Activated T-cell treated with anti-CD3 and anti-CD28 coated beads, Interleukin-2, amount 50 U/mL, for 1 hour (primary cell): ENCODE results near the gene RNF115.
"Not testable (repeated sequence)": the region's sequence is repeated elsewhere in the genome, so short reads cannot be mapped to it uniquely, and the experiment has no call there.

Experiments used
- DNase-seq: peaks from one replicate; pipeline ENCODE4 v3.0.0-alpha.2; 2020

RNF115 gene

GRCh38 chr1:145826030-145826429, 2.1 kb upstream of the RNF115 start:
- DNase-seq: no peak

- no peak for DNase-seq
Measured at GRCh38 chr1:145824499-145824842, 576 bp upstream of the RNF115 start.

- DNase-seq: not testable (repeated sequence)
Measured at GRCh38 chr1:145822779-145823331, 1.0 kb downstream of the RNF115 start.

DNA sequence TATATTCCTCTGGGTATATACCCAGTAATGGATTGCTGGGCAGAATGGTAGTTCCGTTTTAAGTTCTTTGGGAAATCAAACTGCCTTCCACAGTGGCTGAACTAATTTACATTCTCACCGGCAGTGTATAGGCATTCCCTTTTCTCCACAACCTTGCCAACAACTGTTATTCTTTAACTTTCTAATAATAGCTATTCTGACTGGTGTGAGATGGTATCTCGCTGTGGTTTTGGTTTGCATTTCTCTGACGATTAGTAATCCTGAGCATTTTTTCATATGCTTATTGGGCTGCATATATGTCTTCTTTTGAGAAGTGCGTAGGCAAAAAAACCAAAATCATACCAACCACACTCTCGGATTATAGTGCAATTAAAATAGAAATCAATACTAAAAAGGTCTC, 5.8 kb downstream of the RNF115 start:
- not testable (repeated sequence) for DNase-seq

- not testable (repeated sequence) for DNase-seq
Measured at GRCh38 chr1:145812977-145813810, 10.7 kb downstream of the RNF115 start.

- DNase-seq: no peak
Measured at GRCh38 chr1:145806844-145807243, 17.1 kb downstream of the RNF115 start.

DNA sequence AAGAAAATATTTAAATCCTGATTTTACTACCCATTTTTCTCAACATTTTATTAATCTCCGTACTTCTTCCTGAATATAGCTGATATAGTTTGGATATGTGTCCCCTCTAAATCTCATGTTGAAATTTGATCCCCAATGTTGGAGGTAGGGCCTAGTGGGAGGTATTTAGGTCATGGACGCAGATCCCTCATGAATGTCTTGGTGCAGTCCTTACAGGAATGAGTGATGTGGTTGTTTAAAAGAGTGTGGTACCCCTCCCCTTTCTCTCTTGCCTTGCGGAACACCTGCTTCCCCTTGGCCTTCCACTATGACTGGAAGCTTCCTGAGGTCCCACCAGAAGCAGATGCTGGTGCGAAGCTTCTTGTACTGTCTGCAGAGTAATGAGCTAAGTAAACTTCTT, 17.5 kb downstream of the RNF115 start:
- no peak for DNase-seq

DNA sequence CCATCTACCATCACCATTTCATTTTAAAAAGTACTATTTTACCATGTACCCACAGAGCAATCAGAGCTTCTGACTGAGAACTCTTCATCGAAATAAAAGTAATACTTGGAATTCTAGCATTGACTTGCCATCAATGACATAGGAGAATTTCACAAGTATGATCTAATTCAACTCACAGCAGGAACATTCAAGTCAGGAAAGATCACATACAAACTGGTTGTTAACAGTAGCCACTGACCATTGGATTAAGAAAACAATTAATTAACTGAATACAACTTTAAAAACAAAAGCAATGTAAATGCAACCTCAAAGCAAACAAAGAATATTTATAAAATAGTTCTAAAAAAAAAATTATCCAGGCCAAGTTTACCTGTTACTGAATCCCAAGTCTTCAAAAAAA, 18.8 kb downstream of the RNF115 start:
- DNase-seq: no peak

GRCh38 chr1:145804235-145805045, 19.5 kb downstream of the RNF115 start:
- no peak for DNase-seq

DNA sequence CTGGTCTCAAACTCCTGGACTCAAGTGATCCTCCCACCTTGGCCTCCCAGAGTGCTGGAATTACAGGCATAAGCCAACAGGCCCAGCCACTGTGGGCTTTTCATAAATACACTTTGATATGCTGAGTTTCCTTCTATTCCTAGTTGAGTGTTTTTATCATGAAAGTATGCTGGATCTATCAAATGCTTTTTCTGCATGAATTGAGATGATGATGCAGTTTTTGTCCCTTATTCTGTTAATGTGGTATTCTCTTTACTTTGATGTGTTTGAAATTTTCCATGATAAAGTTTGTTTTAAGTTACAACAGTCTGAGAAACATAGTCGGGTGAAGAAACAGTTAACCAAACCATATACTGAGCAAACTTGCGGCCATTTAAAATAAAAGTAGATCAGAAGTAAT, 24.1 kb downstream of the RNF115 start:
- DNase-seq: no peak

DNA sequence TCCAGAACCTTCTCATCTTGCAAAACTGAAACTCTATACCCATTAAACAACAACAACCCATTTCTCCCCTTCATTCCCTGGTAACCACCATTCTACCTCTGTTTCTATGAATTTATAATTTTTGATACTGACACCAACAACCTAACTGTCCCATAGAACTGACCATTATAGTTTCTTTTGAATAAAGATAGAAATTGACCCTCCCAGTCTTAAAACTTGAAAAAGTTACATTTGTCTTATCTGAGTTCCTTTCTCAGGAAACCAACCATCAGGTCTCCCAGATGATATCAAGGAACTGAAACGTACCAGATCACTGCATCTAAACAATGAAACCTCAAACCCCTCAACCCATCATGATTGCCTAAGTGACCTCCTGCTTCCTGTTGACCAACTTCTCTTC, 27.1 kb downstream of the RNF115 start:
- no peak for DNase-seq

GRCh38 chr1:145795257-145795881, 28.5 kb downstream of the RNF115 start:
- no peak for DNase-seq

- no peak for DNase-seq
Measured at GRCh38 chr1:145792484-145792883, 31.4 kb downstream of the RNF115 start.

- DNase-seq: not testable (repeated sequence)
Measured at GRCh38 chr1:145791860-145792259, 32.0 kb downstream of the RNF115 start.

DNA sequence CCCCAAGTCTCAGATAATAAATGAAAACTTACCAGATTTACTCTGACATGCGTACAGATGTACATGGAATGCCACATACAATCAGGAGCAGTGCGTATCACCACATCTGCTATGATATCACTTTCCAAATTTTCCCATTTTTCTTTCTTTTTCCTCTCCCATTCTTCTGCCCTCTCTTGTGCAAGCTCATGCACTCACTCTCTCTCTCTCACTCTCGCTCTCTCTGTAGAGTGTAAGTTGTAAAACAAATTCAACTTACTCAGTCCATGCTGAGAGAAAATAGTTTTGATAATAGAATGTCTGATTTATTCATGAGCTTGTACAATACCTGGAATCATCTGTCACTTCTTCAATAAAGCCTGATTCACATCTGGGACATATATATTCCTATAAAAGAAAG, 35.3 kb downstream of the RNF115 start:
- no peak for DNase-seq

DNA sequence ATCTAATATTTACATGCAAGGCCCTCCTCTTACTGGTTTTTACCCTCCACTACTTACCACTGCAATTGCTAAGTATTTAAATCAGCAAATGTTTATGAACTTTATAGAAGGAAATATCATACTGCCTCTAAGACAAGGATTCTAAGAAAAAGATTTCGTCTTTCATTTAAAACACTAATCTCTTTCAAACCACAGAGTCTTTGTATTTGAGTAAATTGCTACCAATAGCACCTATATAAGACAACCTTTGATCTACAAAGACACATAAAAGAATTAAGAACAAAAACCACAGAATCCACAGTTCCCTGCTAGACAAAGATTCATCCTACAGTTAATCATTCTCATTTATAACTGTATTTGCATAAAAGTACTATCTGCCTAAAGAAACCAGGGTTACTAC, 37.6 kb downstream of the RNF115 start:
- DNase-seq: no peak

- DNase-seq: no peak
Measured at GRCh38 chr1:145785547-145785946, 38.3 kb downstream of the RNF115 start.

DNA sequence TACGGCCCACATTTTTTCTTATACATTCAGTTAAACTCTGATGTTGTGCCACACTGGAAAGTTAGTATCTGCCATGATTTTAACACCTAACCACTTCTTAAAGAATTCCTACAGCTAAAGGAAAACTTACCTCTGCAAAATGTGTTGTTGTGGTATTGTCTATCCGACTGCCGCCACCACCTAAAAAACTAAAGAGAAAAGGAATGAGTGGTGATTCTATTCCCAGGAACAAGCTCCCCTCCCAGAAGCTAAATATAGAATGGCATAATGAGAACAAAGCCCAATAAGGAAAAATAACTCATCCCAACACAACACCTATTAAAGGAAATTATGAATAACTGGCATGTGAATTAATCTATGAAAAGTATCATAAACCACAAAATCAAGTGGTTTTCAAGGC, 39.5 kb downstream of the RNF115 start:
- DNase-seq: no peak

- no peak for DNase-seq
Measured at GRCh38 chr1:145782272-145783099, 41.4 kb downstream of the RNF115 start.

GRCh38 chr1:145778146-145778540, 45.8 kb downstream of the RNF115 start:
- no peak for DNase-seq

GRCh38 chr1:145777357-145778145, 46.3 kb downstream of the RNF115 start:
- DNase-seq: no peak

DNA sequence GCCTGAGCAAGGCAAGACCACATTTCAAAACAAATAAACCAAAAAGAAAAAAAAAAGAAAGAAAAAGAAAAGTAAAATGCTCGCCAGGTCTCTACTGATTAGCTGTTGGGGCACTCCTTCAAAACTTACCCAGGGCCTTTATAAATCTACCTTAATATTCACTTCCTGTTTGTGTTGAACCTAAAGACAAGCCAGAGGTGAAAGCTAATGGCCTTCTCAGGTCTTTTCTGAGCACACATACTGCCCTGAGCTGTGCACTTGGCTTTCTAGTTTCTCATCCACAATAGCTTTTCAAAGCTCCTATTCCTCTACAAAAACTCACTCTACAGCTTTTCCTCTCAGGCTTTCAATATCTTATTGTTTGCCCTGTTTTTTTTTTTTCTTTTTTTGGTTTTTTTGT, 50.5 kb downstream of the RNF115 start:
- DNase-seq: no peak
